ENCODE data around the gene UBE2V1.
A peak's percentile ranks its signal among the peaks of the same experiment; 100 is the strongest.
"Not testable (repeated sequence)": the region's sequence is repeated elsewhere in the genome, so short reads cannot be mapped to it uniquely, and the experiment has no call there.

UBE2V1 gene

DNA sequence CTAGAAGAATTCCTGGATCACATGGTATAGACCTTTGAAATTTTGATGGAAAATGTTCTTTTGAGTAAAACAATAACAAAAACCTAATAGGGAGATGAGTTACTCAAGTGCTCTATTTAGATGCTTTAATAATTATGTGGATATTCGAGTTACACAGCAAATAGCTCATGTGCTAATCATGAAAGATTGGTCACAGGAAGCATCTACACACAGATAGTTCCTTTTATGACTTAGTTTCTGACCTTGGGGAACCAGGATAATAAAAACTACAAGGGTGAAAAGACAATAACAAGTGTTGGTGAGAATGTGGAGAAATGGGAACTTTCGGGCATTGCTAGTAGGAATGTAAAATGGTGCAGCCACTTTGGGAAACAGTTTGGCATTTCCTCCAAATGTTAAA lies 19.7 kb downstream of the UBE2V1 start:
- DNase-seq: no peak

DNA sequence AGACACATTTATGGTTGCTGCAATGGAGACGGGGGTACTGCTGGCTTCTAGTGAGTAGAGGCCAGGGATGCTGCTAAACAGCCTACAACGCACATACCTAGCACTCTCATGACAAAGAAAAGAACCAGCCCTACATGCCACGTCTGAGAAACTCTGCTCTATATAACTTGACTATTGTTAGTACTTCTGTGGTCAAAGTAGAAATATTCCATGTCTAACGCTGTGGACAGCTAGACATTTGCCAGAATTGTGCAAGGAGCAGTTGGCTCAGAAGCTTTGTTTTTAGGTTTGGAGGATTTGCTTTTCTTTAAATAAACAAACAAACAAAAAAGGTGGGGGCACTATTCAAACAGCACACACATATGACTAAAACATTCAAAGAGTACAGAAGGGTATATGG lies 20.5 kb downstream of the UBE2V1 start:
- DNase-seq: no peak

DNA sequence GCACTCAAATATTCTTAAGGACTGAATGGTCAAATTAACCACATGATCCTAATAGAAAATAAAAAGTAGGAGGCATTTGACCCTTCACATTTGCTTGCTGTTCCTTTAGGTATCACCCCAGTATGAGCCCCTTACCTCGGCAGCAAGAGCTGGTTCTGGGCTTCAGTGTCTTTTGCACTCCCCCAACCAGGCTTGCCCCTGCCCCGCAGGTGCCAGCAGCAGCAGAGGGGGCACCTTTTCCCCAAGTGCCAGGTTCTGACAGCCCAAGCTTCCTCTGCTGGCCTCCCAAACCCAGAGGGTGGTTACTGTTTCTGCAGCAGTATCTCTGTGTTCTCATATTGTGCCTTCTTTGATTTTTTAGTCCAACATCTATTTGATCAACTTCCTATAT lies 23.2 kb downstream of the UBE2V1 start:
- DNase-seq: no peak

DNA sequence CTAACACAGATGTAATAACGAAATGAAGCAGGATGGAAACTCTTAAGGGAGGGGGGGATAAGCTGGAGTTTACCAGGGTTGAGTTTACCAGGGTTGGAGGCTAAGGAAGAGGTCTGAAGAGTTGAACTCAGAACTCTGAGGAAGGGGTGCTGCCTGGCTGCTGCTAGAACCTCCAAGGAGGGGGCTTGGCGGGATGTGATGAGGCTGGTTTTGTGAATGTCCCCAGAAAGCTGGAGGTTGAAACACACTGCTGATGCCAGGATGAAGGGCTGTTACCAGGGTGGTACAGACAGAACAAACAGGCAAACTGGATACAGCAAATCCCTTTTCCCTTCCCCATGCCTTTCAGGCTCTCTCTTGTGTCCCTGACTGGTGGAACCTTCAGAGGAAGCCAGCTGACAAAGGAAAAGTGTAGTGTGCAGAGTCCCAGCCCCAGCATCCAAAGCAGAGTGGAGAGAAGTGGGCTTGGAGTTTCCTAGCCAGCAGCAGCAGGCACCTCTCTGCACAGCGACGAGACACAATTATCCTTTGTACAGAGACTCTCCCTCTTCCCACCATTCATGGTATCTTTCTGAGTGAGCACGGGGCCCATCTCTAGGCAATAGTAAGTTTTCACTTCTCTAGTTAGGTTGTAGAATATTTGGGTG lies 23.7 kb downstream of the UBE2V1 start:
- DNase-seq: no peak

DNA sequence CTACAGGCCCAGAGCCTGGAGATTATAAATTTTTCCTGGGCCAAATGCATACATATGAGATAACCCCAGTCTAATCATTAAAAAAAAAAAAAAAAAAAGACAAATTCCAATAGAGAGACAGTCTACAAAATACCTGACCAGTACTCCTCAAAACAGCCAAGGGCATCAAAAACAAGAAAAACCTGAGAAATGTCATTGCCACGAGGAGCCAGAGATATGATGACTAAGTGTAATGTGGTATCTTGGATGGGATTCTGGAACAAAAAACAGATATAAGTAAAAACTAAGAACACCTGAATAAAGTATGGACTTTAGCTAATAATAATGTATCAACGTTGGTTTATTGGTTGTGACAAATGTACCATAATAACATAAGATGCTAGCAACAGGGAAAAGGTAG lies 24.9 kb downstream of the UBE2V1 start:
- no peak for DNase-seq

DNA sequence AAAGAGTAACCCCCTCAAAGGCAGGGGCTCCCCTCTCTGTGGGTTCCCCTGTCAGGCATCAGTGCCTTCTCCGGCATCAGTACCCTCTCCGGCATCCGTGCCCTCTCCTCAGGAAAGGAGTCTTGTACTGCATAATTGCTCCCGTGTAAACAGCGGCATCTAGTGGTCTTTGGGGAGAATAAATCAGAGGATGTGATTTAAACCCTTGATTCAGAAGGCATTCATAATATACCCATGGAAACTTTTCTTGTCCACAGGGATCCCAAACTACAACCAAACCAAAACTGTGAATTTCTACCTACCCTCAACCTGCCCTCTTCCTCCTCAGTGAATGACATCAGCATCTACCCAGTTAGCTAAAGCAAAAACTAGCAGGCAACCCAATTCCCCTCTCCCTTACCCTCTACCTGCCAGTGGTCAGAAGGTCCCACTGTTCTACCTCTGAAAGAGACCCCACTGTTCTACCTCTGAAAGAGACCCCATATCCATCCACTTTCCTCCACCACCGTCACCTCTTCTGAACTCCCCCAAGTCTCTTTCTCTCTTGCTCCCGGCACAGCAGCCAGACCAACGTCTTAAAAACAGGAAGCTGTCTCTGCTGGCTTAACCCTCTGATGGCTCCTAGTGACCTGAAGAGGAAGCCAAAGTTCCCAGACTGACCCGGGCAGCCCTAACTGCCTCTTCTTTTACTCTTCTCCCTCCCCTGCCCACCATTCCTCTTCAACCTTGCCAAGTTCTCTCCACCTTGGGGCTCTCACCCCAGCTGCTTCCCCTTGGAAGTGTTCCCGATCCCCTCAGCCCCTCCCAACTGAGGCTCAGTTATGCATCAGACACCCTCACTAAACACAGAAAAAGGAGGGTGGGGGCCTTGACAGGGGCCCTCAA lies 27.2 kb downstream of the UBE2V1 start:
- no peak for DNase-seq

DNA sequence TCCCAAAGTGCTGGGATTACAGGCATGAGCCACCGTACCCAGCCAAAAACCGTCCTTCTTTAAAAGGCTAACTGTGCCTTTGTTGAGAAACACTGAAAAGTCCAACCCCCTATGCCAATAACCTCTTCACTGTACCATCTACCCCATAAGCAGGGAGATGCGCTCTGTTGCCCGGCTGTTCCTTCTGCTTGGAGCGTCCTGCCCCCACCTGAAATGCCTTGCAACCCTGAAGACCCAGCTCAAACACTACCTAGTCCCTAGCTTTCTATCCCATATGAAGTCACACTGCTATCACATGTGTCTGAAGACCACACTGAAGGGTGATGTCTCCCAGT lies 27.8 kb downstream of the UBE2V1 start:
- no peak for DNase-seq

DNA sequence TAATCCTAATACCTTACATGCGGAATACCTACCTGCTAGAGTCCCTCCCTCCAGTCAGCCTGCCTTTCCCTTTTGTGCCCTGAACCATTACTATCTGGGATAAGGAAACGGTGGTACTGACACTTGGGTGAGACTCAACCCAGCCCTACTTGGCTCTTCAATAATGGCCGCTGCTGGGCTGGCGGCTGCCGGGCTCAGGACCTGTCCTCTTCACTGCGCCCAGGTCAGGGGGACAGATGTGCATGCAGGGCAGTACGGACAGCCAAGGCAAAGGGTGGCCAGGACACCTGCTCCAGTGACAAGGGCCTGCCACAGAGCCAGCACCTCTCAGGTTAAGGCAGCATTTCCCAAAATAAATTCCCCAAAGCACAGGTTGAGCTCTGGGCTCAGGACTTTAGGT lies 29.9 kb downstream of the UBE2V1 start:
- no peak for DNase-seq

DNA sequence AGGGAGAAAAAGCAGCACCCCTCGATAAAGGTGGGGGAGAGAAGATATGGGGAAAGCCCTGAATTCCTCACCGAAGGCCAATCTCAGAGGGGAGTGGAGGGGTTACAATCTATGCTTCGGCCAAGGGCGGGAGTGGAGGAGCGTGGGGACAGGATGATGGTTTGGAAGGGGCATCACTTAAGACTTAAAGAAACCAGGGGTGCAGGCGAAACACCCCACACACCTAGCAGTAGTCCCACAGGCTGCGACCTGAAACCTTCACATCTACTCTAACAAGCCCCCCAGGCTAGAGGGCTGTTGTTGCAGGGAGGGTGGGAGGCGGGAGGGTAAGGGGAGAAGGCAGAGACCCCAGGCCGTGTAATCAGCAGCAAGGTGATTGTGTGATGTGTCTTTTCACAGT lies 30.9 kb downstream of the UBE2V1 start:
- DNase-seq: not testable (repeated sequence)

DNA sequence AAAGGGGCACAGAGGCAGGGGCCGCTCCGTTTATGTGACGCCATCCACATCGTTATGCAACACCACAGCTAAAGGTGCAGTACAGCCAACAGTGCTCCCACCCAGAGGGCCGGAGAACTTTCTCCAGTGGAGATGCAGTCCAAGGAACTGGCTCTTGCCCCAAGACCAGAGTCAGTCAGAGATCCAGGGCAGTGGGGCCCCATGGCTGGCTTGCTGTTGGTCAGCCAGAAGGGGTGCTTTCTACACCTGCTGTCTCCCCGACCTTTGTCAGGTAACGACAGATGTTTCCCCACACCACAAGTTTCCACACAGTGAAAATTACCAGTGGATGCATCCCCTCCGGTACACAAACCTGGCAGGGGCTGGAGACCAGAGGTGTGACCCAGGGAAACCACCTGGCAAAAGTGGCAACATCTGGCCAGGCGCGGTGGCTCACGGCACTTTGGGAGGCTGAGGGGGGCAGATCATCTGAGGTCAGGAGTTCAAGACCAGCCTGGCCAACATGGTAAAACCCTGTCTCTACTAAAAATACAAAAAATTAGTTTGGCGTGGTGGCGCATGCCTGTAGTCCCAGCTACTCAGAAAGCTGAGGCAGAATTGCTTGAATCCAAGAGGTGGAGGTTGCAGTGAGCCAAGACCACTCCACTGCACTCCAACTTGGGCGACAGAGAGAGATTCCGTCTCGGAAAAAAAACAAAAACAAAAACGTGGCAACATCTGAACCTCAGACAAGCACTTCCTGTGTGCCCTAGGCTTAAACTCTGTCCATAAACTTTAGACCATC lies 34.9 kb downstream of the UBE2V1 start:
- no peak for DNase-seq

DNA sequence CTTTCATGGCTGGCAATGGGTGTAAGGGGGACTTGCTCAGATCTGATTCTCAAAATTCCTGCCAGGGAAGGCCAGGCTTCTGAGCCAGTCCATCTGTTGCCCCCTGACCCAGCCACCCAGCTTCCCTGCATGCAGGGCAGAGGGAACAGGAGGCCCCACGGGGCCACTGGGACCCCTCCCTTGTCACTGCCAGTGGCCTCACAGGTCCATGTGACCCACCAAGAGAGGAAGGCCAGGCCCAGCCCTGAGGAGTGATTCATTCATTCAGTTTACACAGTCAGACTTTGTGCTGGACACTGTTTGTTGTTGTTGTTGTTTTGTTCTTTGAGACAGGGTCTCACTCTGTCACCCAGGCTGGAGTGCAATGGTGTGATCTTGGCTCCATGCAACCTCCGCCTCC lies 39.5 kb downstream of the UBE2V1 start:
- no peak for DNase-seq

DNA sequence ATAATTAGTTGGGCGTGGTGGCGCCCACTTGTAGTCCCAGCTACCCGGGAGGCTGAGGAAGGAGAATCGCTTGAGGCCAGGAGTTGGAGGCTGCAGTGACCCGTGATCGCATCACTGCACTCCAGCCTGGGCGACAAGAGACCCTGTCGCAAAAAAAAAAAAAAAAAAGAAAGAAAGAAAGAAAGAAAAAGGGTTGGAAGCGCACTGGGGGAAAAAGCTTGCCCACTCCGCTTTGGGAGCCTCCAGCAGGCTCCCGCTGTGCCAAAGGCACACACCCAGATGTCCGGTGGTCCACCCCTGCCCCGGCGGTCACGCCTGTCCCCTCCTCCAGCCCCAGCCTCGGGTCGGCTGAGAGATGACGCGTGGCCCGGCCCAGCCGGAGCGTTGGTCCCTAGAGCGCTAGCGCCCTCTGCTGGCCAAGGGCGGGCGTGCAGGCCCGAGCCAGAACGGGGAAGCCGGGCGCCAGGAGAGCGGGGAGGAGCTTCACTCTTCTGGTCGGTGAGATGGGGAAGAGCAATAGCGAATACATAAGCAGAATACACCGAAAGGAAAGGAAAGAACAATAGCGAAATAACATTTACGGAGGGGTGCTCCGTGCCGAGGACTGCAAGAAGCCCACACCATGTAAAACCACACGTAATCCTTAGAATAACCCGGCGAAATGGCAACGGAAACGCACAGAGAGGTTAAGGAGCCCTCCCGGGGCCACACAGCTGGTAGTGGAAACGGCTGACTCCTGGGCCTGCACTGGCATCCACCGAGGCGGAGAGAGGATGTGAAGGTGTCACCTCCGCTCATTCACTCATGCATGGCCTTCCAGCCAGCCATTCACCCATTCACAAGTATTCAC lies 41.7 kb downstream of the UBE2V1 start:
- peak; percentile 57 to 81 for DNase-seq

DNA sequence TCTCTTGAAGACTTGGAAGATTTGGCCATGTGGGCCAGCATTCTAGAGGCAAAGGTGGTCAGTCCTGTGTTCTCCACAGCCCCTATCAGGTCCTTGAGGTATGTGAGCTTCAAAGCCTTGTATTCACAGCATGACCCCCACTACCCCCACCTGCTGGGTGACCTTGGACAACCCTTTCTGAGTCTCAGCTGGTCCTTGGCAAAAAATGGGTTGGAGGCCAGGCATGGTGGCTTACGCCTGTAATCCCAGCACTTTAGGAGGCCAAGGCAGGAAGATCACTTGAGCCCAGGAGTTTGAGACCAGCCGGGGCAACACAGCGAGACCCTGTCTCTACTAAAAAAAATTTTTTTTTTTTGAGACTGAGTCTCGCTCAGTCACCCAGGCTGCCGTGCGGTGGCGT lies 42.6 kb downstream of the UBE2V1 start:
- DNase-seq: no peak

DNA sequence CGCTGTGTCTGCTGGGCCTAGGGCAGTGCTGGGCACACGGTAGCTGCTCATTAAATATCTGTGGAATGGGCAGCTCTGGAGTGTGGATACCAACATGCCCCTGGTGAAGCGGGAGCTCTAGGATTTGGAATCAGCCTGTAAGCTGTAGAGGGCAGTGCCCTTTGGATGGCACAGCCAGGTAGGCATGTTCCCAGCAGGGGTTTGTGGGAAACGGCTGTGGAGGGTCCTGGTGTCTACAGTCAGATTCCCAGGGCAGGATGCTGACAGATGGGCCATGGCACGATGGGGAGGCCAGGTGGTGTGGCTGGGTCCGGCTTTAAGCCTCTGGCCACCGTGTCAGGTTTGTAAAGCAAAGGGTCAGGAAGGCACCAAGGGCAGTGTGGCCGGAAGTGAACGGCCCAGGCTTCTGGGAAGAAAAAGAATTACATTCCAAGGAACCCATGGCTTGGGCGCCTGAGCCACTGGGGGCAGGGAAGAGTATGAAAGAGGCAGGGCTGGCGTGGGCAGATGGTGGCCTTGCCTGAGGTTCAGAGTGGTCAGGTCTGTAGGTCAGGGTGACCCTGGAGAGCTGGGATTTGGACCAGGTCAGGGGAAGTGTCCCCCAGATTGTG lies 44.8 kb downstream of the UBE2V1 start:
- DNase-seq: no peak

DNA sequence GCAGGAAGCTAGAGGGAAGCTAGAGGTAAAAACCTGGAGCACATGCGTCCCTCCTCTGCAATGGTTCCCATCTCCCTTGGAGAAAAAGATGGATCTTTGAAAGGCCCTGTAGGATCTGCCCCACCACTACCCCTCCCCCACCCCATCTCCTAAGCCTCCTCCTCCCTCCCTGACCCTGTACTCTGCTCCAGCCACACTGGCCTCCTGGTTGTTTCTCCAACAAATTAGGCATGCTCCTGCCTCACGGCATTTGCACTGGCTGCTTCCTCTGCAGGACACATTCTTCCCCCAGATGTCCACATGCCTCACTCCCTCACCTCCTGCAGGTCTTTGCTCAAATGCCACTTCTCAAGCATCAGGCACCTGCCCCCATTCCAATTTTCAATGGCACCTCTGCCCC lies 45.5 kb downstream of the UBE2V1 start:
- DNase-seq: no peak

DNA sequence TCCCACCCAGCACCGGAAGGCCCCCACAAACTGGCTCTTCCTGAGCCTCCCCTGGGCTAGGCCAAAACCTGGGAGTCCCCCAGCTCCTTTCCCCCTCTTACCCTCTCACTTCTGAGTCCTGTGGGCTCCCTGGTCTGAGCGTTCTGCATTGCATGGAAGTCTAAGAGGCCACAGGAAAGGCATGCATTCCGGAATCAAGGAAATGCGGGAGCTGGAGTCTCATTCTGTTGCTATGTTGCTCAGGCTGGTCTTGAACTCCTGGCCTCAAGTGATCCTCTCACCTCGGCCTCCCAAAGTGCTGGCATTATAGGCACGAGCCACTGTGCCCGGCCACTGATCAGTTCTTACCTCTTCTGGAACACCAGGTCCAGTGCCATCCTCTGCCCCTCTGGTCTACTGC lies 45.9 kb downstream of the UBE2V1 start:
- no peak for DNase-seq

DNA sequence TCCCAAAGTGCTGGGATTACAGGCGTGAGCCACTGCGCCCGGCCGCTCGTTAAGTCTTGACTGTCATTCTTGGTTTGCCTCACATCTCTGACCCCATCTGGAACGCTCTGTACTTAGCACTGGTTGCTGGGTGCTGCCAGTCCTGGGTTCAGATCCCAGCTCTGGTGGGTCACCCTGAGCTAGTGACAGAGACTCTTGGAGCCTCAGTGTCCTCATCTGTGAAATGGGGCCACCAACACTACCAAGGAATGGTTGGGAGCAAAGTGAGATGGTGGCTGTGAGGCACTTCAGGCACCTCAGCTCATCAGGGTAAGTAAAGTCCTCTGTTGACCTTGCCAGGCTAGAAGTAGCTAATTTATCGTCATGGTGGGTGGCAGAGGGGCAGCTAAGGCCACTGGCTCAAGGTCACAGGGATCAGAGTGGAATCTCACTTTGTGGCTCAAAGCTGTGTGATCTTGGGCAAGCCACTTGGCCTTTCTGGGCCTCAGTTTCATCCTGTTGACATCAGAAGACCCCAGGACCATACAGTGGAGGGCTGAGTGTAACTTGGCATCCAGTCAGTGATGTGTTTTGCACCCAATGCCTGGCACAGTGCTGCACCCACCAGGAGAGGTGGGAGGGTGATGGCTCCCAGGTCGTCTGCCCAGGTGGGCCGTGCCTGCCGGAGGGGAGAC lies 46.7 kb downstream of the UBE2V1 start:
- no peak for DNase-seq

DNA sequence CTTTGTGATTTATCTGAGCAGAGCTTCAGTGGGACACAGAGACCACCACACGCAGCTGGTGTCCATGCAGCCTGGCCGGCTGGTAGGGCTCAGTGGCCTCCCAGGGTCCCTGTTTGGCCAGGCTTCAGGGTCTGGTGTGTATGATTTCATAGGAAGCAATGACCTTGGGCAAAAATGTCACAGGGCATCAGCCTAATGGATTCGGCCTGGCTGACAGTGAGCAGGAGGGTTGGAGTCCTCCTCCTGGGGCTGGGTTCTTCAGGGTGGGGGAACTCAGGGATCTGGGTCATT lies 47.7 kb downstream of the UBE2V1 start:
- DNase-seq: no peak

DNA sequence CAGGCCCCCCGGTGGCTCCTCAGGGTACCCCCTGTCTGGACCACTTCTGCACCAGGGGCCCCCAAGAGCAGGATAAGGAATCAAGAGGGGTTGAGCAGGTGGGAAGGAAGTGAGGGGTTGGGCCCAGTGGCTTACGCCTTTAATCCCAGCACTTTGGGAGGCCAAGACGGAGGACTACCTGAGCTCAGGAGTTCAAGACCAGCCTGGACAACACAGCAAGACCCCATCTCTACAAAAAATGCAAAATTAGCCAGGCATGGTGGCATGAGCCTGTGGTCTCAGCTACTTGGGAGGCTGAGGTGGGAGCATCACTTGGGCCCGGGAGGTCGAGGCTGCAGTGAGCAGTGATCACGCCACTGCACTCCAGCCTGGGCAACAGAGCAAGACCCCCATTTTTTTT lies 49.2 kb downstream of the UBE2V1 start:
- DNase-seq: not testable (repeated sequence)

DNA sequence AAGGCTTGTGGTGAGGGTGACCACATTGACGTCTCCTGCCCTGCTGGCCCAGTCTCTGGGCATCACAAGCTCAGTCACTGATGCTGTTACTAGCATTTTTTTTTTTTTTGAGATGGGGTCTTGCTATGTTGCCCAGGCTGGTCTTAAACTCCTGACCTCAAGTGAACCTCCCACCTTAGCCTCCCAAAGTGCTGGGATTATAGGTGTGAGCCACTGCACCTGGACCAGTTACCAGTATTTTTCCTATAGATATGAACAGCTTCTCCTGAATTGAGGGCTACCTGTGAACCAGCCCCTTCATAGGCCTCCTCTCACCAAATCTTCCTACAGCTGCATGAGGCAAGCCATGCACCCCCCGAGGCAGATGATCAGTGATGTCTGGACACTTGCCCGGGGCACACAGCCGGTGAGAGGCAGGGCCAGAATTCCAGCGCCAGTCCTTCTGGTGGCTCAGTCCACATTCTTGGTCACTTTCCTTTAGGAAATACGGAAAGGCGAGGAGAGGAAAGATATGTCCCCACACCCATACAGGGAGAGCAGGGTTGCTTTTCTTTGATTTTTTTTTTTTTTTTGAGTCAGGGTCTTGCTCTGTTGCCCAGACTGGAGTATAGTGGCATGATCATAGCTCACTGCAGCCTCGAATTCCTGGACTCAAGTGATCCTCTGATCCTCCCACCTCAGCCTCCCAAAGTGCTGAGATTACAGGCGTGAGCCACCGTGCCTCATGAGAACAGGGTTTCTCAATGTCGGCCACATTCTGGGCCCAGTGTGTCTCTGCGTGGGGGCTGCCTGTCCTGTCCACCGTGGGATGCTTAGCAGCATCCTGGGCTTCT lies 50.7 kb downstream of the UBE2V1 start:
- no peak for DNase-seq

All from NCI-H187 (cell line).